Neural cell (in vitro differentiated cells): ENCODE measurements around the gene TMEM115.

Experiments
- EP300 ChIP-seq: fragments of 450-650 bp; conservative IDR thresholded peaks from 2 replicates; pipeline ENCODE4 v1.6.1; 2014; ENCODE audit warnings: antibody characterized with exemption, mild to moderate bottlenecking, moderate library complexity; ENCODE audit not compliant: poor library complexity, severe bottlenecking
- EZH2 ChIP-seq: fragments of 200-600, 300-800 bp; shearing (Covaris generic), sonication (generic); IDR thresholded peaks from 2 replicates; pipeline ENCODE4 v1.6.1; 2014; ENCODE audit warnings: antibody characterized with exemption, low read length, borderline replicate concordance, mild to moderate bottlenecking; ENCODE audit not compliant: insufficient read depth, poor library complexity, severe bottlenecking
- POLR2AphosphoS5 ChIP-seq: IDR thresholded peaks from 2 replicates; pipeline ENCODE4 v1.6.1; 2012
- TF ChIP-seq, protein P1 (sequence below): fragments of 450-650 bp; IDR thresholded peaks from 2 replicates; pipeline ENCODE4 v1.5.1; 2014; ENCODE audit warnings: antibody characterized with exemption, mild to moderate bottlenecking, moderate library complexity; ENCODE audit not compliant: poor library complexity, severe bottlenecking

DNA sequence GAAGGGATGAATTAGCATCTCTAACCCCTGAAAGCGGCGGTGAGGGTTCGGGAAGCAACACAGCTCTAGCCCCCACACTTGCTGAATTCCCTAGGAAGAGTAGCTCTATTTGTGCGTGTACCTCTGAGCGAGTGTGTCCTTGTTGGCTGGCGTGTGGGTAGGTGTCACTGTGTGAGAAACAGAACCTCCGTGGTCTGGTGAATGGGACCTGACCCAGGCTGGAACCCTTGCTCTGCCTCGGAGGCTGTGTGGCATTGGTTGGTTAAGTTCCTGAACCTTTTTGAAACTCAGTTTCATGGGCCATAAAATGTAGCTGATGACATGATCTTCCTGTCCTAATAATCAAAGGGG lies 414 bp upstream of the TMEM115 start:
- TF ChIP-seq, protein P1, sequence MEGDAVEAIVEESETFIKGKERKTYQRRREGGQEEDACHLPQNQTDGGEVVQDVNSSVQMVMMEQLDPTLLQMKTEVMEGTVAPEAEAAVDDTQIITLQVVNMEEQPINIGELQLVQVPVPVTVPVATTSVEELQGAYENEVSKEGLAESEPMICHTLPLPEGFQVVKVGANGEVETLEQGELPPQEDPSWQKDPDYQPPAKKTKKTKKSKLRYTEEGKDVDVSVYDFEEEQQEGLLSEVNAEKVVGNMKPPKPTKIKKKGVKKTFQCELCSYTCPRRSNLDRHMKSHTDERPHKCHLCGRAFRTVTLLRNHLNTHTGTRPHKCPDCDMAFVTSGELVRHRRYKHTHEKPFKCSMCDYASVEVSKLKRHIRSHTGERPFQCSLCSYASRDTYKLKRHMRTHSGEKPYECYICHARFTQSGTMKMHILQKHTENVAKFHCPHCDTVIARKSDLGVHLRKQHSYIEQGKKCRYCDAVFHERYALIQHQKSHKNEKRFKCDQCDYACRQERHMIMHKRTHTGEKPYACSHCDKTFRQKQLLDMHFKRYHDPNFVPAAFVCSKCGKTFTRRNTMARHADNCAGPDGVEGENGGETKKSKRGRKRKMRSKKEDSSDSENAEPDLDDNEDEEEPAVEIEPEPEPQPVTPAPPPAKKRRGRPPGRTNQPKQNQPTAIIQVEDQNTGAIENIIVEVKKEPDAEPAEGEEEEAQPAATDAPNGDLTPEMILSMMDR = no peak
- no peak for TF ChIP-seq EP300
- no peak for TF ChIP-seq POLR2AphosphoS5
- no peak for TF ChIP-seq EZH2
